RWPE1 (cell line): ENCODE measurements around the gene DLST.

Experiments used
- CTCF ChIA-PET: fragments of 350-600 bp; sonication (Branson Sonifier 250); formaldehyde crosslinking; extraction: SDS; loops from one replicate; lab custom pipeline; 2021; lab: Yijun Ruan, JAX
- POLR2A ChIA-PET: fragments of 400-600 bp; formaldehyde crosslinking; extraction: SDS; loops from one replicate; lab custom pipeline; 2020; ENCODE audit warnings: antibody characterized with exemption; ENCODE audit not compliant: low non-redundant PET; lab: Yijun Ruan, JAX
- DNase-seq: peaks from one replicate; pipeline ENCODE4 v3.0.0; 2012; ENCODE audit warnings: low spot score
- H3K27ac ChIP-seq: fragments of 450-650 bp; 2 replicates; pipeline ENCODE4 v1.5.1; 2017
- TF ChIP-seq, protein P1 (sequence below): fragments of 450-650 bp; conservative IDR thresholded peaks from 2 replicates; pipeline ENCODE4 v1.5.1; 2017; ENCODE audit warnings: low read depth, mild to moderate bottlenecking

Gene DLST

DNA sequence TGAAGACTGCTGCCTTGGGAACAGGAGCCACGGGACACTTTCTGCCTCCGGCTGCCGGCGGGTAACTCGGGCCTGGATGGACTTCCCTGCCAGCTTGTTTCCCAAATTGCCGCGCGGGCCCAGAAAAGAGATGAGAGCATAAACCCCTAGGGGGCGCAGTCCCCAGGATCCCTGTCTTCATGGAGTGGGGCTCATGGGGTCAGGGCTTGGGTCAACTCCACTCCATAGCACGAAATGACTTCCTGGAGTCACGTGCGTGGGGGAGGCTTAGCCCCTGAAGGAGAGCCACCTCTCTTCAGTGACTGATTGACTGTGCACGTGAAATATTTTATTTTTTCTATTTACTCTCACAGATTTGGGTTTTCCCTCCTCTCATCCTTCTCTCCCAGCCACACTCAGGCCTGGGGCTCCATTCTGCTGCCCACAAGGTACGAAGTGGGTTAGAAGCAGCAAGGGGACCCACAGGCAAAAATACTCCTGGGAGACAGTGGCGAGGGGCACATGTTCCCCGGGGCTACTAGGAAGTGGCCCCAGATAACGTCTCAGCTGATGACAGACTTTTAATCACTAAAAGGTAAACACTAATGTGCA, 63.6 kb downstream of the DLST start:
- CTCF ChIA-PET, result interaction anchor here (0.6 to 3.3 kb wide), 19 partner anchors 8 to 1514 kb away, joined by 3 to 25 read pairs (median 3); no protein-coding TSS in a partner anchor
- TF ChIP-seq, protein P1, sequence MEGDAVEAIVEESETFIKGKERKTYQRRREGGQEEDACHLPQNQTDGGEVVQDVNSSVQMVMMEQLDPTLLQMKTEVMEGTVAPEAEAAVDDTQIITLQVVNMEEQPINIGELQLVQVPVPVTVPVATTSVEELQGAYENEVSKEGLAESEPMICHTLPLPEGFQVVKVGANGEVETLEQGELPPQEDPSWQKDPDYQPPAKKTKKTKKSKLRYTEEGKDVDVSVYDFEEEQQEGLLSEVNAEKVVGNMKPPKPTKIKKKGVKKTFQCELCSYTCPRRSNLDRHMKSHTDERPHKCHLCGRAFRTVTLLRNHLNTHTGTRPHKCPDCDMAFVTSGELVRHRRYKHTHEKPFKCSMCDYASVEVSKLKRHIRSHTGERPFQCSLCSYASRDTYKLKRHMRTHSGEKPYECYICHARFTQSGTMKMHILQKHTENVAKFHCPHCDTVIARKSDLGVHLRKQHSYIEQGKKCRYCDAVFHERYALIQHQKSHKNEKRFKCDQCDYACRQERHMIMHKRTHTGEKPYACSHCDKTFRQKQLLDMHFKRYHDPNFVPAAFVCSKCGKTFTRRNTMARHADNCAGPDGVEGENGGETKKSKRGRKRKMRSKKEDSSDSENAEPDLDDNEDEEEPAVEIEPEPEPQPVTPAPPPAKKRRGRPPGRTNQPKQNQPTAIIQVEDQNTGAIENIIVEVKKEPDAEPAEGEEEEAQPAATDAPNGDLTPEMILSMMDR, result peak; percentile 54
- DNase-seq, result no peak
- H3K27ac ChIP-seq, result peak overlapping the region; percentile 74
- POLR2A ChIA-PET, result interaction anchor here (1.3 kb wide), 1 partner anchor 119 kb away, joined by 5 read pairs; the partner anchor contains the start of gene ACYP1

DNA sequence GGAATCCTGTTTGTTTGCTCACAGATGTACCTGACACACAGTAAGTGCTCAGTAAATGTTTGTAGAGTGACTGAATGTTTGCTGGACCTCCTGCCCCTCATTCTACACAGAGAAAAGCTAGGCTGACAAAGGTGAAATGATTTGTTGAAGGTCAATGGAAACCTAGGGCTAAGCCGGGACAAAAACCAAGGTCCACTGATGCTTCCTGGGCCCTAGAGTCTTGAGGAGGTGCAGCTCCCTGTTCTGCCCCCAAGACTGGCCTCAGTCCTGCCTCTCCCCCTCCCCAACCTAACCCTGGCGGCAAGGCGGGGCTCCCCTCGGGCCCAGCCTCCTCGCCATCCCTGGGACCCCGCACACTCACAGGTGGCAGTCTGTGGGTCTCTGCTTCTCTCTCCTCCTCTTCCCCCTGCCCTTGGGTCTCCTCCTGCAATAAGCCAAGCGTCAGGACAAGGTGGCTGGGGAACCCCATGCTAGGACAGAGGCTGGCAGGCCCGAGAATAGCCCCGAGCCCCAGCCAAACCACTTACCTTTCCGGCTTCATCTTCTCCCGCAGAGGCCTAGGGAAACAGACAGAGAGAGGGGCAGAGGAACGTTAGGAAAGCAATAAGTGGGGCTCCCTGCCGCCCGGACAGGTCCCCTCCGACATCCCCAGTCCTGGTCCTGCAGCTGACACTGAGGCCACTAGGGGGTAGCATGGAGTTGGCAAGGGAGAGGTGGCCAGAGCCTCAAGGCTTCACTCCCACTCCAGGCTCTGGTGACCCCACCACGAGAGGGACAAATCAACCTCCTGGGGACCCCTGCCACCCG, 64.3 kb downstream of the DLST start:
- CTCF ChIA-PET, result interaction anchor here (0.7 to 3.3 kb wide), 13 partner anchors 9 to 143 kb away, joined by 3 to 25 read pairs (median 6); partner anchors contain the start of gene PGF
- peak; percentile 72 for DNase-seq
- POLR2A ChIA-PET, result interaction anchor here (1.3 kb wide), 1 partner anchor 118 kb away, joined by 5 read pairs; the partner anchor contains the start of gene ACYP1
- peak overlapping the region; percentile 74 for H3K27ac ChIP-seq
- TF ChIP-seq, protein P1, result peak; percentile 89

DNA sequence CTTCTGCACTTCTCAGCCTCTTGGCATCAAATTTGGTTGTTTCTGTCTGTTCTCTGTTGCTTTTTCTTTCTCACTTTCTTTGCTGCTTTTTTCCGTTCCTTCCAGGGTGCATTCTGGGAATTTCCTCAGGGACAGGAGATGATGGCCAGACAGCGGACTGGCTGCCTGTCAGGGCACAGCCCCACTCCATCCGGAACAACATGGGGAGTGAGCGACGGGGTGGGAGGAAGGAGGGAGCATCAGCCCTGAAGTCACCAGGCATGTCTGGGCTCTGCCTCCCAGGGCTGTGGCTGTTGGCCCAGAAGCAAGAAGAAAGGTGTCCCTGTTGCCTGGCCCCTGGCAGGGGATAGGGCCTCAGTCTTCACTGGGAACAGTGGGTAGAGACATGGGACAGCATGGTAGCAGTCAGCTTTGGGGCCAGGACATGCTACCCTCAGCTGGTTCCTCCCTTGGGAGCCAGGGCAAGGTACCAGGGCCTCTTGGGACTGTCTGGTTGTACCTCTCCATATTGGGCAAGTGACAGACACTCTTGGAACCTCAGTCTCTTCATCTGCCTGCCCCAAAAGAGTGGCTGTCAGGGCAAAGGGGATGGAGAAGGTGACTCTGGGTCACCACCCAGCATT, 65.1 kb downstream of the DLST start:
- CTCF ChIA-PET, result interaction anchor here (0.7 to 3.3 kb wide), 6 partner anchors 8 to 142 kb away, joined by 3 to 25 read pairs (median 6); partner anchors contain the start of gene PGF
- TF ChIP-seq, protein P1, result peak; percentile 34
- POLR2A ChIA-PET, result no interaction called here
- no peak for DNase-seq
- H3K27ac ChIP-seq, result peak overlapping the region; percentile 74

DNA sequence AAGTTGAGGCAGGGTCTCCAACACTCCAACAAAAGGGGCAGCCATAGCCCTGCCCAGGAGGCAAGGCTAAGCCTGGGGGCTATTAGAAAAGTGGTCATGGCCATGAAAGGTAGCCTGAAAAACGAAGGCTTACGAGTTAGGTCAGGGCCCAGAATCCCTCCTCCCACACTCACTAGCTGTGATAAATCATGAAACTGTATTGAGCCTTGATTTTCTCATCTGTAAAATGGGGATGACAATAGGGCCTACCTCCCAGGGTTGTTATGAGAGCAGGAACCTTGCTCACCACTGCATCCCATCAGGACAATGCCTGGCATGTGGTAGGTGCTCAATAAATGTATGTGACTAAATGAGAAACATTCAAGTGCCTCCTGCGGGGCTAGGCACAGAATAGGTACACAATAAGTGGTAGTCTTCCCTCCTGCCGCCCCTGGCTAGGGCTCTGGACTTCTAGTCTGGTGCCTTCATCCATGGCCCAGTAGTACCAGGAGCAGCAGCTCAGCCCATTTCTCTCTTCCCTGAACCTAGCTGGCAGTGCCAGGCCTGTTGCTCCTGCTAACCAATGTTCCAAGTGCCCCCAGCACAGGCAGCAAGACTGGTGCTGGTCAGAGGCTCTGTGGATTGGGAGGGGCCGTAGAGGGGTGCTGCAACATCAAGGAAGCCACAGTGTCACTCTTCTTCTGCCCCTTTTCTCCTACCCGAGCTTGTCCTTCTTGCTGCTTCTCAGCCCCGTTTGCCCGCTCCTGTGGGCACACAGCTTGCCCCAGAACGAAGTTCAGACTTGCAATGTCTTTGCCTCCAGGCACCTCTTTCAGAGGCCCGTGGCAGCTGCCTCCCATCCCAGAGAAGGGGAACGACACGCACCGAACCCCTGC, 65.9 kb downstream of the DLST start:
- TF ChIP-seq, protein P1, result no peak
- no peak for DNase-seq
- POLR2A ChIA-PET, result no interaction called here
- peak overlapping the region; percentile 74 for H3K27ac ChIP-seq
- CTCF ChIA-PET, result interaction anchor here (0.6 to 3.3 kb wide), 2 partner anchors 38 to 142 kb away, joined by 4 to 25 read pairs; no protein-coding TSS in a partner anchor

DNA sequence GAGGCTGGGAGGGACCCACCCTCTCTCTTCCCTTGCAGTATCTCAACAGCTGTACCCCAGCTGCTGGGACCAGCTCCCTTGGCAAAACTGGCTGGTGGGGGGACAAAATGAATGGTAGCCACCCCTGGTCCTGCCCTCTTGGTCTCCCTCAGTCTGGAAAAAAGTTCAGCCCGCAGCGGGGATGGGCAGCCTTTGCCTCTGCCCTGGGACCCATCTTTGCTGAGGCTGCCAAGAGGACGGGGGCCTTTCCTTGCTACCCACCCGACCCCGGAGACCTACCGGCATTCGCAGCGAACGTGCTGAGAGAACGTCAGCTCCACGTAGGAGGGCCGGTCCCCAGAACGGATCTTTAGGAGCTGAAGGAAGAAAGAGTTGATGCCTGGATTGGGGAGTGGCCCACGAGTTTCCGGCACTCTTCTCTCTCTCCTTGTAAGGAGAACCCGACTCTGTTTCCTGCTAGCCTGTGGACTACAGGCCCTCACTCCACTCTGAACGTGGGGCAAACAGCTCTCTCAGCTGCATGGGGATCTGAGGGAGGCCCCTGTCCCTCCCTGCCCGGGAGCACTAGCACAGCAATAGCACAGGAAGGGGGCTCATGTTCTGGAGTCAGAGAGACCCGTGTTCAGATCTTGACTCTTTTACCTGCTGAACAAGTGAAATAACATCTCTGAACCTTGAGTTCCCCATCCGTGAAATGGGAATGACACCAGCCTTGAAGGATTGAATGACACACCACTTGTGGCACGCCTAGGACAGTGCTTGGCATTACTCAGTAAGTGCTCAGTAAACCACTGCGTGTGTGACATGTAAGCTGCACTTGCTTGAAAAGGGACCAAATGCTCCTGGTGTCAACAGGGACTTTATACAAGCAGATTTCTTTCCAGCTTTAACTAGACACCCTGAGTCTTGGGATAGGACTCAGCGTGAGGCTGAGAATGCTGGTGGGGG, 66.8 kb downstream of the DLST start:
- CTCF ChIA-PET, result interaction anchor here (0.6 to 3.3 kb wide), 3 partner anchors 37 to 147 kb away, joined by 3 to 25 read pairs (median 4); no protein-coding TSS in a partner anchor
- no peak for DNase-seq
- TF ChIP-seq, protein P1, result no peak
- peak overlapping the region; percentile 74 for H3K27ac ChIP-seq
- POLR2A ChIA-PET, result no interaction called here
